HG03460 (cell line): ENCODE results near the gene CHRNA4.
"Not testable (repeated sequence)": the region's sequence is repeated elsewhere in the genome, so short reads cannot be mapped to it uniquely, and the experiment has no call there.

Source experiments
- ATAC-seq: cut with Tn5 transposase; IDR thresholded peaks from one replicate; pipeline ENCODE4 v1.9.1; 2021; ENCODE audit not compliant: unreplicated experiment

CHRNA4 gene

DNA sequence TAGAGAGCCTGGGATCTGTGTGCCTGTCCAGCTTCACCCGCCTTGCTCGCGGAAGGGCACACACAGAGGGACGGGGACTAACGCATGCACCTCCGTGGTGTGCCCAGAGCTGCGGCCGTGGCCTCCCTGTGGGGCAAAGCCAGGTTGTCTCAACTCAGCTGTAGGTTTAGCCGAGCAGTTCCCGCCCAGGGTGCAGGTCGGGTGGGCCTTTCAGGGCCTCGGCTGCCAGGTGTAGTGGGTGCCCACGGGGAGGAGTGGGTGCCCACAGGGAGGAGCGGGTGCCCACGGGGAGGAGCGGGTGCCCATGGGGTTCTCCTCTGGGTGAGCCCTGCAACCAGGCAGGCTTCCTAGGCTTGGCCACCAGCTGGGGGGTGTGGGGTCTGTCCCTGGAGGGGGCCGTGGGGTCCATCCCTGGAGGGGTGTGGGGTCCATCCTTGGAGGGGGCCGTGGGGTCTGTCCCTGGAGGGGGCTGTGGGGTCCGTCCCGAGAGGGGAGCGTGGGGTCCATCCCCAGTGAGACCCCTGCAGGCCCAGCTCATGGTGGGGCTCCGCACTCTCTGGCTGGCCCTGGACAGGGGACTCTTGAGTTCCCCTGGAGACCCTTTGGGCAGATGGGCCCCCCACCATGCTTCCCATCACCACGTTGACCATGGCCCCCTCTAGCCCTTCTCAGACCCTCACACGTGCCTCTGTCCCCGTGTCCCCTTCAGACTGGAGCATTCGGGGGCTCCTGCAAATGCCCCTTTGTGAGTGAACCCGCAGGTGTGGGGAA, 37.8 kb upstream of the CHRNA4 start:
- ATAC-seq: no peak

DNA sequence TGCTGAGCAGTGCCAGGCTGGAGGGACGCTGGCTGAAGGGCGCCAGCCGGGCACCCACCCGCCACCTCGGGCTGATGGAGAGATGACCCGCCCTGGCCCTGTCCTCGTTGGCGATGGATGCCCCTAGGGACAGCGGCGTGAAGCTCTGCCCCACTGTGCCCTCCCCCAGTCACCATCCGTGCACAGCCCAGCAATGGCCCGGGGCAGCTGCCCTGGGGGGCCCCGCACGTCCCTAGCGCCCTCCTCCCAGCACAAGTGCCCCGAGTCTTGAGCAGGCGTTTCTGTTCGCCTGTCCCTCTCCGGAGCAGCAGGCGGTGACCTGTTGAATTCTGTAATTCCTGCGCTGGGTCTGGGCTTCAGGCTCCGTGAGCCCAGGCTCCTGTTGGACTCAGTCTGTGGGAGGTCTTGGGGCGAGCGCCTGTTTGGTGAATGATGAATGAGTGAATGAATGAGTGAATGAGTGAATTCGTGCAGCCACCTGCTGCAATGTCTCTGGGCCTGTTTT, 36.8 kb upstream of the CHRNA4 start:
- no peak for ATAC-seq

DNA sequence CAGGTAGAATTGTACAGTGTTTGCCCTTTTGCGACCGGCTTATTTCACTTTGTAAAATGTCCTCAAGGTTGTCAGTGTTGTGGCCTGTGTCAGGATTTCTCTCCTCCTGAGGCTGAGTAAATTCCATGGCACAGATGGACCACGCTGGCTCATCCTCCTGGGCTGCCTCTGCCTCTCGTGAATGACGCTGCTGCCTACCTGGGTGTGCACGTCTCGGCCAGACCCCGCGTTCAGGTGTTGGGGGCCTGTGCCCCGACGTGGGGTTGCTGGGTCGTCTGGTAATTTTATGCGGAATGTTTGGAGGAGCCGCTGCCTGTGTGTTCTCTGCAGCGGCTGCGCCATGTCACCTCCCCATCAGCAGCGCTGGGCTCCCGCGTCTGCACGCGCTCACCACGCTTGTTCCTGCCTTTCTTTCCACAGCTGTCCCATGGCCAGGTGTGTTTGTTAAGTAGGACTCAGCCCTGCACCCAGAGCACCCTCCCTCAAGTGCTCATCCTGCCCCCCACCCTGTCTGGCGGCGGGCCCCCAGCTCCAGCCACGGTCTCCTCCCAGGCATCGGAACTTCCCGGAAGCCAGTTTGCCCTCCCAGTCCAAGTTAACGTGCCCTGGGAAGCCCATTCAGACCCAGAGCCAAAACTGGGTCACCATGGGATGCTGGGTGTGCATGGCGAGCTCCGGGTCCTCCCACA, 36.1 kb upstream of the CHRNA4 start:
- no peak for ATAC-seq

DNA sequence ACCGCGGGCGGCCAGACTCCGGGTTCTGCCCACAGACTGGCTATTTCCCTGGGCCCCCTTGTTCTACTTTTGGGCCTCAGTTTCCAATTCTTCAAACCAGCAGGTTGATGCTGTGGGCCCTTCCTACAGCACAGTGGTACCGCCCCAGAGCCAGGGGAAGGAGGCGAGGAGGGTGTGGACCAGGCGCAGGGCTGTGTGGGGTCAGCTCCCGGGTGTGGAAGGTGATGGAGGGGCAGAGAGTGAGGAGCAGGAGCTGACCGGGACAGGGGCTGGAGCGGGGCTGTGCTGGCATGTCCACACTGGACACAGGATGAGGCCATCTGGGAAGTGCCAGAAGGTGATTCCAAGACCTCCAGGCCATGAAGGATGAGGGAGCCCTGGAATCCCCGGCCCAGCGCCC, 35.2 kb upstream of the CHRNA4 start:
- ATAC-seq: no peak

DNA sequence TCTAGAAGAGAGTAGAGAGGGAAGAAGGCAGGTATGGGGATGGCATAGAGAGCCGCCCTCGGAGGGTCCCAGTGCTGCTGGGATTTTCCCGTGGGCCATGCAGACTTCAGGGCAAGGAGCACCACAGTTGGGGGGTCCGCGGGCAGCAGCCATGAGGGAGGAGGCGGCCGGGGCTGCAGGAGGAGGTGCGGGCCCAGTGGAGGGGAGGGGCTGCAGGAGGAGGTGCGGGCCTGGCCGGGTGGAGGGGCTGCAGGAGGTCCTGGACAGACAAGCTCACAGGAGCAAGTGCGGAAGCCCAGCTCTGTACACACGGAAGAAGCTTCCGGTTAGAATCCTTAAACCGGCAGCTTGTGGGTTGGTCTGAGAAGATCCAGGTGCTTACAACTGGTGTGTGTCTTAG, 34.6 kb upstream of the CHRNA4 start:
- ATAC-seq: no peak

DNA sequence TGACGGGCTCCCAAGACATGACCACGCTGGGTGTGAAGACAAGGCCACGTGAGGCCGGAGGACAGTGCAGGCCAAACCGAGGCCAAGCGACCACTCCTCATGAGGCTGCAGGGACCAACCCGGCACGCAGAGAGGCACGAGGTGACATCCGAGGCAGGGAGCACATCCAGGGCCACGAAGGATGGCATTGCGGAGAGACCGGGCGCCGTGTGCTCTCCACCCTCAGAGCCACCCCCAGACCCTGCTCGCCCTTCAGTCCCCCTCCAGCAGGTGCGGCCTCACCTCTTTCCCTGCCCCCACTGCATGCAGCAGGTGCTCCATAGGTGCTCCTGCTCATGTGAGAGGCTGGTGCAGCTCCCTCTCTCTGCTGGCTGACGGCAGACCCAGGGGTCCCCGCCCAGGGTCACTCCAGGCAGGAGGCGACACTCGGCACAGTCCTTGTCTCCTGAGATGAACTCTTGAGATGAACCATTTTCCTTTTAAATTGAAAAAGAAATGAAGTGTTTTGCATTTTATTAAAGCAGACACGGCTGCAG, 33.8 kb upstream of the CHRNA4 start:
- no peak for ATAC-seq

DNA sequence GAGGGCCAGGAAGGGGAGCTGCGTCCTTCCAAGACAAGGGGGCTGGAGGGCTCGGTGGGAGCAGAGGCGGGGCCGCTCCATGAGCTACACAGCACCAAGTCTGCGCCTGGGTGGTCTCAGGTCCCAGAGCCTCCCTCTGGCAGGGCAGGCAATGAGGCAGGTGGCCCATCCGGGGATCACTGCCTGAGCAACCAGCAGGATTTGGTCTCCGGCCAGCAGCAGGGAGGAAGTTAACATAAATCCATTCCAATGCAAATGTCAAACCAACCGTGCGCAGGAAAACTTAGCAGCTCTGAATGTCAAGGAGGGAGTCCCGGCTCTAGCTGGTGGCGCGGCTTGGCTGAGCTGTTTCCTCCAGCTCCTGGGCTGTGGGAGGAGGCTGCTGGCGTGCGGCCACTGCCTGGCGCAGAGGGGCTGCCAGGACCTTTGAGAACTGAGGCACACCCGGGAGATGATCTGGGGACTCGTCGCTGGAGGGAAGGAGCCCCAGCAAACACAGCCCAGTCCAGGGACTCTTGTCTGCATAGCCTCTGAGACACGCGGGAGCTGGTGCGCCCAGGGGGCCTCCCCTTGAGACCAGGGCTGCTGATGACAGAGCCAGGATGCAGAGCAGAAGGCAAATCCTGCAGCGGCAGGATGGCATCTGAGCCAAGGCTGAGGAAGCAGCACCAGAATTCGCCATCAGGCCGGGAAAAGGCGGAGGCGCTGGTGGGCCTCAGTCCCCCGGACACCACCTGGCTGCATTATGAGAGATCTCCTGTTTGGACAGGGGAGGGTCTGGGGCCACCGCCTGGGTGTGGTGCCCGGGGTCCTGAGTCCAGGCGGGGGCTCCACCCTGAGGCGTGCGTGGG, 33.1 kb upstream of the CHRNA4 start:
- no peak for ATAC-seq

DNA sequence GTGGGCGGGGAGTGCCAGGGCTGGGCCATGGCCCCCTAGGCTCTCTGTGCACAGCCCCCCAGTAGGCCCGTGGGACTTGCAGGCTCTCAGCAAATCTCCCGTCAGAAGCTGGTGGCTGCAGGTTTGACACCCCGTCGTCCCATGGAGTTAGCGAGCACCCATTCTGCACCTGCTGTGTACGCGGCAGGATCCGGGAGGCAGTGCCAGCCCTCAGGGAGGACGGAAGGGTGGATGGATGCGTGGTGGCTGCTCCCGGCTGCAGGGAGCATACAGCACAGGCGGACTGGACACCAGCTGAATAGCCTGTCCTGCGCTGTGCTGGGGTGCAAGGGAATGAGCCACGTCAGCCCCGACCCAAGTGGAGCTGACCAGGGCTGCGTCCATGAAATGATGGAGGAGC, 32.4 kb upstream of the CHRNA4 start:
- no peak for ATAC-seq

DNA sequence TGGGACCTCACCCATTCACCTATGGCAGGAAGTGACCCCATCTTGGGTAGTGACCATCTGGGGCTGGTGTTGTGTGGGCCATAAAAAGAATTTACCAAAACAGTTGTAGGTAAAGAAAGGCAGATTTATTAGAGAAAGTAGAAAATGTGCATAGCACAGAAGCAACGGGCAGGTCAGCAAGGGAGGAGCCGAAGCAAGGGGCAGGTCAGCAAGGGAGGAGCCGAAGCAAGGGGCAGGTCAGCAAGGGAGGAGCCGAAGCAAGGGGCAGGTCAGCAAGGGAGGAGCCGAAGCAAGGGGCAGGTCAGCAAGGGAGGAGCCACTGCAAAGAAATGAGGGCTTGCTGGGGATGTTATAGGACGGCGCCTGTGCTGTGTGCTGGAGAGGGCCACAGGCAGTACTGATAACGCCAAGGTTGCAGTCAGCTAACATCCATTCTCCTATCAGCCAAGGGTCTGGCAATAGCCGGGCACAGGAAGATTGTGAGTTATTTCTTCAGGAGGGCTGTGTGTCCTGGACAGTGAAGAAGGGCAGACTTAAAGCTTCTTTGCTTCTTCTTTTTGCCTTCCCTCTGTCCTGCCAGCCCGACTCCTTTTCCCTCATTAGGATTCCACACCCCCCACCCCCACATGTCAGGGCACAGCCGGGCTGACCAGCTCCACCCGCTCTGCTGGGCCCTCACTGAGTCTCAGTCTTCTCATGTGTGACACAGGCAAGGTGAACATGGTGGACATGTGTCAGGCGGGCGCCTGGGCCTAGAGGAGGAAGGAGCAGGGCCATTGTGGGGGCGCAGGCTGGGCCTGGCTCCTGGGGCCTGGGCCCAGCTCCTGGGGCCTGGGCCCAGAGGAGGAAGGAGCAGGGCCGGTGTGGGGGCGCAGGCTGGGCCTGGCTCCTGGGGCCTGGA, 31.6 kb upstream of the CHRNA4 start:
- no peak for ATAC-seq

DNA sequence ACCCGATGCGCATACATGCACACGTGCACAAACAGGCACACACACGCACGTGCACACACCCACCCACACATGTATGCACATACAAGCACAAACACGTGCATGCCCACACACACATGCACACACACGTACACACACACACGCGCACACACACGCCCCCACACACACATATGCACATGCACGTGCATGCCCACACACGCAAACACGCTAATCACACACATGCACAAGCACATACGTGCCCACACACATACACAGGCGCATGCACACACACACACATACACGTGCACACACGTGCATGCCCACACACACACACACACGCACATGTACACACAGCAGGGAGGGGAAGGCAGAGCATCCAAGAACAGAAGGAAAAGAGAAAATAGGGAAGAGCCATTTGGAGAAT, 26.8 kb upstream of the CHRNA4 start:
- ATAC-seq: no peak

DNA sequence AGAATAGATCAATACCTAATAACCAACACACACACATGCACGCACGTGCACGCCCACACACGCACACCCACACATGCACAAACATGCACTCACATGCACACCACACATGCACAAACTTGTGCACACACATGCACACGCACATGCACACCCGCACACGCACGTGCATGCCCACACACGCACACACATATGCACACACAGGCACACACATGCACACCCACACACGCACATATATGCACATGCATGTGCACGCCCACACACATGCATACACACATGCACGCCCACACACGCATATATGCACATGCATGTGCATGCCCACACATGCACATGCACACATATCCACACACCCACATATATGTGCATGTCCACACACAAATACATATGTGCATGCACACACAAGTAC, 26.2 kb upstream of the CHRNA4 start:
- ATAC-seq: no peak

DNA sequence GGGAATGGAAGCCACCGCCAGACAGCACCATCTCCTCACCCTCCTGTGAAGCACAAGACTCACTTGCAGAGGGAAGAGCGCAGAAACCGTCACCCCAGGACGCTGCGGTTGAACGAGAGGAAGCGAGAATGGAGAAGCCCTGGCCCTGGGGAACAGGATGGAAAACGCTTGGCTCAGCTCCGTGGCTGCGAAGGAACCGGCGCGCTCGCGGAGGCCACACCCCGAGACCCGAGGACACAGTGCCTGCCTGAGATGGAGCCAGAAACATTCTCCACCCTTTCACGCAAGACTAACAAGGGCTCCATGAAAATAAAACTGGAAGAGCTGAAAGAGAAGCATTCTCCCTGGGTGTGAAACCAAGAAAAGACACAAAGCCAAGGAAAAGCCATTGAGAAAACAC, 25.3 kb upstream of the CHRNA4 start:
- no peak for ATAC-seq

DNA sequence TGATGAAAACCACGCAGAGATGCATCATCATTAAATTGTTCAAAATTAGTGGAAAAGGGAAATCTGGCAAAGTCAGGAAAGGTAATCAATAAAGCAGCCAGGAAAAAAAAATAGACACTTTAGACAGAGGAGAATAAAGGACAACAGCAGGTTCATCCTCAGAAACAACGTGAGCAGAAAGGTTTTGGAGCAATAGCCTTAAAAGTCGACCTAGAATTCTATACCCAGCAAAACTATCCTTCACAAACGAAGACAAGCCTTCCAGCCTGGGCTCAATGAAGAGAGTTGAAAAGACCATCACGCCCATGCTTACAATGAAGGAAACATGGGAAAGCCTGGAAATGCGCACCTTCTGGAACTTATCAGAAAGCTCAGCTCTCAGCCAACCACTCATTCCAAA, 24.7 kb upstream of the CHRNA4 start:
- ATAC-seq: no peak

DNA sequence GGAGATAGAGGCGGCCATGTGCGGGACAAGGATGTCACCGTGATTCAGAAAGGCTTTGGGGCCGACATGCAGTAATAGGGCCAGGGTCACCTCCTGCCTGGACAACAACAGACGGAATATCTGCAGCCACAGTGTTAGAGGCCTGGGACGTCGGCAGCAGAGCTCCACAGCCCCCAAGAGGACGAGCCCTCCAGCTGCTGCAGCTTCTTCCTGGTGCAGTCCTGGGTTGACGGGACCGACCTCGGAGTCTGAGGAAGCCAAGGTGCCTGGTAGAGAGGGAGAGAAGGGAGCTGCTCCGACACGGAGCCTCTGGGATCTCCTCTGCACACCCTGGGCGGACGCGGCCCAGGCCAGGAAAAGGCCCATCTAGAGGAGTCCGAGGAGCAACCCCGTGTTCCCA, 23.2 kb upstream of the CHRNA4 start:
- no peak for ATAC-seq

DNA sequence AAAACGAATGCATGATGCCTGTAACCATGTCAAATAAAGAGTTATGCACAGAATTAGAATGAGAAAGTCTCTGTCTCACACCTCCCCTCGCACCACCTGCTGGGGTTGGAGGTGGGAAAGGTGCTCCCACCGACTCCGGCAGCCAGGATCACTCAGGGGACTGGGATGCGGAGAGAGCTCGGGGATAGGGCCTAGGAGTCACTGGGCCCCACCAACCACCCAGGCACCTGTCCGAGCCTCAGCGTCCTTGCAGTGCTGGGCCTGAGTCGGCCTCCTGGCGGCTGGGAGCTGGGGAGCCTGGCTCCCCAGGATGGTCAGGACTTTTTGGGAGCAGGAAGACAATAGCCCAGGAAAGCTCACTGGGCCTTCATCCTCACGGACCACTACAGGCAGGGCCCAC, 22.4 kb upstream of the CHRNA4 start:
- no peak for ATAC-seq

DNA sequence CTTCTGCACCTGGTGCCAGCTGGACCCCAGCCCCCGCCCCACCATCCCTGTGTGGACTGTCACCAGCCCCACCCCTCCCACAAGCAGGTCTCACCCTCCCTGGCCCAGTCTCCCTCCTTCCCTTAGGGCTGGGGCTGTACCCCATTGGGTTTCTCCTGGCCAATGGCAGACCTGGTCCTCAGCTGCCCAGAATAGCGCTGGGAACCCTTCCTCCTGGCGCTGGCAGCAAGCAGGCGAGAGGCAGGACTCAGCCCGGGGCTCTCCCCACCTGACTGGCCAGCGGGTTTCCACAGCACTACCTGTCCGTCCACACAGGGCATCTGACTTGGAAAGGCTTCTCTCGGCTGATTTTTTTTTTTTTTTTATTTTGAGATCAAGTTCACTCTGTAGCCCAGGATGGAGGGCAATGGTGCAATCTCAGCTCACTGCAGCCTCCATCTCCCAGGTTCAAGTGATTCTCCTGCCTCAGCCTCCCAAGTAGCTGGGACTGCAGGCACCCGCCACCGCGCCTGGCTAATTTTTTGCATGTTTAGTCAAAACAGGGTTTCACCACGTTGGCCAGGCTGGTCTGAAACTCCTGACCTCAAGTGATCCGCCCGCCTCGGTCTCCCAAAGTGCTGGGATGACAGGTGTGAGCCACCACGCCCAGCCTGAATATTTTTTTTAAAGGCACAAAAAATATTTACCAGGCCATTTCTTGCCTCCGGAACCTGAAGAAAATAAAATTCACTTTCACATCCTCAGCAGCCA, 21.6 kb upstream of the CHRNA4 start:
- no peak for ATAC-seq

DNA sequence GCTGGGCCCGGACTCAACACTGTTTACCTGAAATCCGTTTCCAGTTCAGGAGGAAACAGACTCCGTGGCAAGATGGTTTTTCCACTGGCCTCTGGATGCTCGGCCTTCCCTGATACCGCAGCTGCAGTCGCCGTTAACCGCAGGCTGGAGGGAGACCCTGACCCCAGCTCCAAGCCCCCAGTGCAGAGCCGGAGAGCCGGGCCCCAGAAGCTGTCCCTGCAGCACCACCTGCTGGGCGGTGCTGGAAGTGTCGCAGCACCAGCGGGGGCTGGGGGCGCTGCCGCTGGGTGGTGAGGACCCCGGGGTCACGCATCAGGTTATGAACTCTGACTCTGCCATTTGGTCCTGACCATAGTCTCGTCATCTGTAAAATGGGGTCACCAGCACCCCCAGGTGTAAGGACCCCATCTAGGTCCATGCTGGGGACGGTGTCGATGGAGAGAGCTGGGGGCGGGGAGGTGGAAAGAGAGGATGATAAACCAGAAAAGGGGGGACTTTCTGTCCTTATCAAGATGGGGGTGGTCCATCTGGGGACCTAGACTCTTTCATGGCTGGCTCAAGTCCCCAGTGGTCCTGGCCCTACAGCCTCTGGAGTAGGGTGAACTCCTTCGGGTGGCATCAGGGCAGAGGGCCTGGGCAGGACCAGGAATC, 20.8 kb upstream of the CHRNA4 start:
- ATAC-seq: no peak

DNA sequence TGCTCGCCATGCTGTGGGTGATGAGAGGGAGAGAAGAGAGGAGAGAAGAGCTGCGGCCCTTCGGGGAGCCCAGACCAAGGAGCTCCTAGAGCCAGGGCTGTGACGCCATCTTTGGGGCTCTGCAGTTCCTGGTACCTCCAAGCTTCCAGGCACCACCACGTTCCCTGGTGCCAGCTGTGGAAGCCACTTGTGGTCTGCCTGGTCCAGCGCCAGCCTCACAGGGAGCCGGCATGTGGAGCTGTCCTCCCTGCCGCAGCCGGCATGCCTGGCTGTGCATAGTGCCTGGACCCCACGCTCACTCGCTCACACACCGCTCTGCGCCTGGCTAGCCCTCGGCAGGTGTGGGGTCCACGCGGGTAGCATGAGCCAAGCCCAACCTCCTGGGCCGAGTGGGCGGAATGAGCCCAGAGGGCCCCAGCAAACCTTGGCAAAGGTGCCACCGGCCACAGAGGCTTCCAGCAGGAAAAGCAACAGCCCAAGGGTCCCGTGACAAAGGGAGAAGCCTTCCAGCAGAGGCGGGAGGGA, 19.3 kb upstream of the CHRNA4 start:
- ATAC-seq: no peak

DNA sequence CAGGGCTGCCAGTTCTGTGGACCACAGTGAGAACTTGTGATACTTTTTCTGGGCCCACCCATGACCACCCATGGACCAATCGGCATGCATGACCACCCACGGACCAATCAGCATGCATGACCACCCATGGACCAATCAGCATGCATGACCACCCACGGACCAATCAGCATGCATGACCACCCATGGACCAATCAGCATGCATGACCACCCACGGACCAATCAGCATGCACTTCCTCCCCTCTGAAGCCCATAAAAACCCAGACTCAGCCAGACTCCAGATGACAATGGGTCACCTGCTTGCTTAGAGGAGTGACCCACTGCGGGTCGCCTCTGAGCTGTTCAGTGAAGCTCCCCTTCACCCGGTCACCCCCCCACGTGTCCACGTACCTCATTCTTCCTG, 18.7 kb upstream of the CHRNA4 start:
- ATAC-seq: not testable (repeated sequence)
